Upper lobe of left lung (tissue), 4 donors: Measurements from ENCODE around the gene TPT1.

Experiments used
- EP300 ChIP-seq, 4 donors: sonication (generic); formaldehyde crosslinking; IDR thresholded peaks; one replicate each; pipeline ENCODE4 v1.5.1; 2017; ENCODE audit warnings: antibody characterized with exemption in 4 of 4, control low read depth in 2 of 4
- POLR2AphosphoS5 ChIP-seq, 2 donors: sonication (generic); formaldehyde crosslinking; IDR thresholded peaks; one replicate each; pipeline ENCODE4 v1.5.1; 2017; ENCODE audit warnings: antibody characterized with exemption in 2 of 2
- TF ChIP-seq, protein P1 (sequence below), 6 experiments: fragments of 450-650 bp in 4 of 6; fragments of 200-600 bp in 2 of 6; sonication (generic) in 2 of 6; IDR thresholded peaks; one replicate each; pipeline ENCODE4 v1.5.1; 2016 to 2019; ENCODE audit warnings: antibody characterized with exemption in 6 of 6

DNA sequence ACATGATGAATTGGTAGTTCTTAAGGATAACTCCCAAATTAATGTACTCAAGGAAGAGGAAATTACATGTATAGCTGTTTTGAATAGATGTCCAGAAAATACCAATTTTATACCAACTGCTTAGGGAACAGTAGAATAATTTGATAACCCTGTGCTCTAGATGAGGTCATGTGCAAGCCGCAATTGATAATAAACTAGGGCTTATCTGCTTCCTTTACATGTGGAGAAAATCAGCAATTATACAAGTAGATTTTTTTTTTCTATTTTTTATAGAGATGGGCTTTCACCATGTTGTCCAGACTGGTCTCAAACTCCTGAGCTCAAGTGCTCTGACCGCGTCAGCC, 9.3 kb downstream of the TPT1 start:
- no peak for TF ChIP-seq POLR2AphosphoS5 (IDR thresholded peaks at IDR 0.05)
- TF ChIP-seq, protein P1, sequence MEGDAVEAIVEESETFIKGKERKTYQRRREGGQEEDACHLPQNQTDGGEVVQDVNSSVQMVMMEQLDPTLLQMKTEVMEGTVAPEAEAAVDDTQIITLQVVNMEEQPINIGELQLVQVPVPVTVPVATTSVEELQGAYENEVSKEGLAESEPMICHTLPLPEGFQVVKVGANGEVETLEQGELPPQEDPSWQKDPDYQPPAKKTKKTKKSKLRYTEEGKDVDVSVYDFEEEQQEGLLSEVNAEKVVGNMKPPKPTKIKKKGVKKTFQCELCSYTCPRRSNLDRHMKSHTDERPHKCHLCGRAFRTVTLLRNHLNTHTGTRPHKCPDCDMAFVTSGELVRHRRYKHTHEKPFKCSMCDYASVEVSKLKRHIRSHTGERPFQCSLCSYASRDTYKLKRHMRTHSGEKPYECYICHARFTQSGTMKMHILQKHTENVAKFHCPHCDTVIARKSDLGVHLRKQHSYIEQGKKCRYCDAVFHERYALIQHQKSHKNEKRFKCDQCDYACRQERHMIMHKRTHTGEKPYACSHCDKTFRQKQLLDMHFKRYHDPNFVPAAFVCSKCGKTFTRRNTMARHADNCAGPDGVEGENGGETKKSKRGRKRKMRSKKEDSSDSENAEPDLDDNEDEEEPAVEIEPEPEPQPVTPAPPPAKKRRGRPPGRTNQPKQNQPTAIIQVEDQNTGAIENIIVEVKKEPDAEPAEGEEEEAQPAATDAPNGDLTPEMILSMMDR (IDR thresholded peaks at IDR 0.05): no peak
- TF ChIP-seq EP300 (IDR thresholded peaks at IDR 0.05): no peak
